Karpas-422 (cell line): ENCODE data around the gene DDIAS. TPM values are rescaled to one million over a fixed set of nuclear protein-coding genes. Genes with fewer than 3 reads are reported as not detected.

Experiments
- DNase-seq: peaks from one replicate; pipeline ENCODE4 v3.0.0-alpha.2; 2015
- H2AFZ ChIP-seq: fragments of 200-600 bp; sonication (generic); 2 replicates; pipeline ENCODE4 v1.6.1; 2014; ENCODE audit warnings: antibody characterized with exemption, low read length, mixed read lengths
- H3K27ac ChIP-seq: fragments of 200-600 bp; sonication (generic); 2 replicates; pipeline ENCODE4 v1.5.1; 2014; ENCODE audit warnings: mild to moderate bottlenecking, low read length, moderate library complexity
- H3K27me3 ChIP-seq: fragments of 200-600 bp; sonication (generic); 2 replicates; pipeline ENCODE4 v1.6.1; 2014; ENCODE audit warnings: low read length, mixed read lengths
- H3K36me3 ChIP-seq: fragments of 200-600 bp; sonication (generic); 2 replicates; pipeline ENCODE4 v1.6.1; 2014; ENCODE audit warnings: low read length, mixed read lengths; ENCODE audit not compliant: insufficient read depth
- H3K4me1 ChIP-seq: fragments of 200-600 bp; sonication (generic); 2 replicates; pipeline ENCODE4 v1.6.1; 2014; ENCODE audit warnings: mild to moderate bottlenecking, low read length, mixed read lengths
- H3K4me2 ChIP-seq: fragments of 200-600 bp; sonication (generic); 2 replicates; pipeline ENCODE4 v1.6.1; 2014; ENCODE audit warnings: low read length, low read depth, mild to moderate bottlenecking; ENCODE audit not compliant: poor library complexity, severe bottlenecking
- H3K4me3 ChIP-seq: fragments of 200-600 bp; sonication (generic); 2 replicates; pipeline ENCODE4 v1.5.1; 2014; ENCODE audit warnings: mild to moderate bottlenecking, antibody characterized with exemption, low read length, mixed read lengths
- H3K79me2 ChIP-seq: fragments of 200-600 bp; sonication (generic); 2 replicates; pipeline ENCODE4 v1.6.1; 2014; ENCODE audit warnings: mild to moderate bottlenecking, low read length, mixed read lengths
- H3K9ac ChIP-seq: fragments of 200-600 bp; sonication (generic); 2 replicates; pipeline ENCODE4 v1.6.0; 2014; ENCODE audit warnings: low read length
- H3K9me2 ChIP-seq: fragments of 200-600 bp; sonication (generic), shearing (Covaris generic); replicated peaks from 2 replicates; pipeline ENCODE4 v1.6.0; 2014; ENCODE audit warnings: mild to moderate bottlenecking, low read length, moderate library complexity; ENCODE audit not compliant: insufficient read depth
- H3K9me3 ChIP-seq: fragments of 300-700, 200-600 bp; sonication (generic); 2 replicates; pipeline ENCODE4 v1.6.1; 2014; ENCODE audit warnings: low read length, mixed read lengths
- H4K20me1 ChIP-seq: fragments of 200-600 bp; sonication (generic); 2 replicates; pipeline ENCODE4 v1.6.1; 2014; ENCODE audit warnings: mild to moderate bottlenecking, antibody characterized with exemption, low read length, low read depth; ENCODE audit not compliant: insufficient read depth
- total RNA-seq: library from RNA; depleted of rRNA; stranded (reverse); fragments of >200 nt; shearing (Covaris generic); gene quantifications from 2 replicates; pipeline ENCODE4 v1.2.3, GENCODE V29; 2014; ENCODE audit warnings: low replicate concordance

Gene DDIAS
- total RNA-seq, 1 experiment from 2014 or later = 26.8 TPM

- no peak for DNase-seq
- peaks cover 9% of the 10 kb centered on the region for H3K79me2 ChIP-seq
- H2AFZ ChIP-seq = no peak overlapping the region
- H3K27ac ChIP-seq = no peak overlapping the region
- no peaks in the 10 kb centered on the region for H3K9me2 ChIP-seq
- H3K36me3 ChIP-seq = no peaks in the 10 kb centered on the region; the same call in 1 of the 2 replicates
- peaks cover 41% of the 10 kb centered on the region for H3K4me1 ChIP-seq
- H3K4me3 ChIP-seq = no peak overlapping the region
- H3K9me3 ChIP-seq = no peaks in the 10 kb centered on the region
- no peak overlapping the region for H3K9ac ChIP-seq
- H3K27me3 ChIP-seq = no peaks in the 10 kb centered on the region
- H4K20me1 ChIP-seq = peaks cover 19% of the 10 kb centered on the region
- no peak overlapping the region for H3K4me2 ChIP-seq
Measured at GRCh38 chr11:82892611-82893169, 8.8 kb upstream of the DDIAS start.

DNA sequence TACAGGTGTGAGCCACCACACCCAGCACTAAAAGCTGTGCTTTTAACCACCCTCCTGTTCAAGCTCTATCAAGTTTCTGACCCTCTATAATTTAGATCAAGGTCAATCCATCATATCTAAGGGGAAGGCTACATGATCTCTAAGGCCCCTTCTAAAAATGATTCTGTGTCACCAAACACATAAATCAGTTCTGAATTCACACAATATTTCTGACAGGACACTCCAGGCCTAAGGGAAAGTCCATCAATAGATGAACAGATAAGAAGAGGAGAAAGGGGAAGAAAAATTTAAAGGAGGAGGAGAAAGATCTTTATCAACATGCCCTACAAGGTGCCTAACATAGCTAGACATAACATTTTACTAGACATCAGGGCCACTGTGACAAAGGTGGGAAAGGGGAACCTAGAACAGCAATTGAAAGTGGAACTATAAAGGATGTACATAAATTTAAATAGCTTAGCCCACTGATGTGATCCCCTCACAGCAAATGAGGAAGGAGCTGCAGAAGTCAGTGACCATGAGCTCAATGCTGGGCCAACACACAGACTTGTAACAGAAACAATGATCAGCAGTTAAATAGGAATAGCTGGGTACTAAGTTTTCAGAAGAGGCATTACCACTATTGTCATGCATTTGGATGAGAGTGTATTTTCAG is 6.0 kb upstream of the DDIAS start:
- H3K4me2 ChIP-seq = peak overlapping the region; percentile 22
- H2AFZ ChIP-seq = no peak overlapping the region
- no peaks in the 10 kb centered on the region for H3K9me2 ChIP-seq
- H3K4me3 ChIP-seq = peak overlapping the region; percentile 10; the same call in 1 of the 2 replicates
- H3K9me3 ChIP-seq = no peaks in the 10 kb centered on the region
- peaks cover 16% of the 10 kb centered on the region for H4K20me1 ChIP-seq
- DNase-seq = peak; percentile 87
- no peaks in the 10 kb centered on the region for H3K27me3 ChIP-seq
- peaks cover 47% of the 10 kb centered on the region for H3K4me1 ChIP-seq
- no peaks in the 10 kb centered on the region; the same call in 1 of the 2 replicates for H3K36me3 ChIP-seq
- H3K79me2 ChIP-seq = peaks cover 25% of the 10 kb centered on the region
- H3K9ac ChIP-seq = no peak overlapping the region
- H3K27ac ChIP-seq = peak overlapping the region; percentile 34

- no peaks in the 10 kb centered on the region for H3K9me3 ChIP-seq
- H2AFZ ChIP-seq = no peak overlapping the region
- no peak for DNase-seq
- peak overlapping the region; percentile 10; the same call in 1 of the 2 replicates for H3K4me3 ChIP-seq
- peak overlapping the region; percentile 22 for H3K4me2 ChIP-seq
- peak overlapping the region; percentile 34 for H3K27ac ChIP-seq
- no peaks in the 10 kb centered on the region for H3K27me3 ChIP-seq
- peaks cover 25% of the 10 kb centered on the region for H3K79me2 ChIP-seq
- H3K9me2 ChIP-seq = no peaks in the 10 kb centered on the region
- peaks cover 10% of the 10 kb centered on the region; the same call in 1 of the 2 replicates for H4K20me1 ChIP-seq
- H3K4me1 ChIP-seq = peaks cover 49% of the 10 kb centered on the region
- no peak overlapping the region for H3K9ac ChIP-seq
- H3K36me3 ChIP-seq = no peaks in the 10 kb centered on the region; the same call in 1 of the 2 replicates
Measured at GRCh38 chr11:82896183-82896582, 5.4 kb upstream of the DDIAS start.

DNA sequence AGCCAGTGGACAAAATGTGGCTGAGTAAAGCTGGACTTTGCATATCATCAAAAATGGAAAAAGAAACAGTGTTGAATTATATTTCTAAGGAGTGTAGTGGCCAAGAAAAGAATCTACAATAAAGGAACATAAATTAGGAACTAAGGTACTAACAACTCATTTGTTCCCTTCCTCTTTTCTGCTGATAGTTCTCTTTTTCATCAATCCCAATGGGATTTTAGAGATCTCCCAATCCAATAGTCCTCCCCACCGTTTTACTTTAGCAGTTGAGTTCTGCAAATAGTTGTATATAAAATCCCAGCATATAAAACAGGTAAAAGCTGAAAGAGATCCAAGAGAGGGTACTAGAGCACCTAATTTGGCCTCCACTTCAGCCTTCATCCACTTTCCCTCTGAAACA is 3.3 kb upstream of the DDIAS start:
- H3K4me1 ChIP-seq = peaks cover 58% of the 10 kb centered on the region

GRCh38 chr11:82899186-82899820 is 2.2 kb upstream of the DDIAS start:
- peak overlapping the region; percentile 79 for H3K4me3 ChIP-seq
- peaks cover 52% of the 10 kb centered on the region for H3K79me2 ChIP-seq
- peak; percentile 76 for DNase-seq
- H4K20me1 ChIP-seq = 0 out of 2 replicates have a peak, but pooled peaks cover 3% of the 10 kb centered on the region
- H3K36me3 ChIP-seq = no peaks in the 10 kb centered on the region; the same call in 1 of the 2 replicates
- no peaks in the 10 kb centered on the region for H3K9me2 ChIP-seq
- H3K27me3 ChIP-seq = no peaks in the 10 kb centered on the region
- no peaks in the 10 kb centered on the region for H3K9me3 ChIP-seq
- peak overlapping the region; percentile 59; the same call in 1 of the 2 replicates for H2AFZ ChIP-seq
- peak overlapping the region; percentile 75 for H3K9ac ChIP-seq
- peak overlapping the region; percentile 96 for H3K4me2 ChIP-seq
- H3K4me1 ChIP-seq = peaks cover 69% of the 10 kb centered on the region
- H3K27ac ChIP-seq = peak overlapping the region; percentile 65

More for the DNA sequence above, 3.3 kb upstream of the DDIAS start:
- no peak overlapping the region for H3K27ac ChIP-seq
- no peaks in the 10 kb centered on the region for H3K9me2 ChIP-seq
- no peaks in the 10 kb centered on the region for H3K9me3 ChIP-seq
- H3K36me3 ChIP-seq = no peaks in the 10 kb centered on the region; the same call in 1 of the 2 replicates
- peaks cover 42% of the 10 kb centered on the region for H3K79me2 ChIP-seq
- peak overlapping the region; percentile 28; the same call in 1 of the 2 replicates for H3K4me3 ChIP-seq
- H3K9ac ChIP-seq = 0 out of 2 replicates have a peak overlapping the region, but pooled peaks have one; percentile 10
- 0 out of 2 replicates have a peak, but pooled peaks cover 3% of the 10 kb centered on the region for H4K20me1 ChIP-seq
- peak overlapping the region; percentile 96 for H3K4me2 ChIP-seq
- H3K27me3 ChIP-seq = no peaks in the 10 kb centered on the region
- H2AFZ ChIP-seq = no peak overlapping the region
- DNase-seq = no peak

GRCh38 chr11:82899957-82900276 is 1.6 kb upstream of the DDIAS start:
- Histone ChIP-seq H4K20me1 (0 out of 2 replicates have a peak, but pooled peaks cover 3% of the 10 kb centered on the region), H3K9ac (peak overlapping the region; percentile 75), H2AFZ (peak overlapping the region; percentile 59), H3K4me2 (peak overlapping the region; percentile 96), H3K9me2 (no peaks in the 10 kb centered on the region), H3K4me3 (peak overlapping the region; percentile 79), H3K79me2 (peaks cover 58% of the 10 kb centered on the region), H3K9me3 (no peaks in the 10 kb centered on the region), H3K27me3 (no peaks in the 10 kb centered on the region), H3K27ac (peak overlapping the region; percentile 65), H3K4me1 (peaks cover 75% of the 10 kb centered on the region), H3K36me3 (no peaks in the 10 kb centered on the region; the same call in 1 of the 2 replicates)
- DNase-seq = no peak

- Histone ChIP-seq H3K4me3 (peak within 1 kb of the TSS; percentile 79), H2AFZ (peak within 1 kb of the TSS; percentile 59), H4K20me1 (0 out of 2 replicates have a peak, but pooled peaks cover 3% of the 10 kb centered on the region), H3K9me3 (no peaks in the 10 kb centered on the region), H3K36me3 (no peaks in the 10 kb centered on the region; the same call in 1 of the 2 replicates), H3K79me2 (peaks cover 63% of the 10 kb centered on the region), H3K4me1 (peaks cover 73% of the 10 kb centered on the region), H3K9me2 (no peaks in the 10 kb centered on the region), H3K9ac (peak within 1 kb of the TSS; percentile 75), H3K27ac (peak within 1 kb of the TSS; percentile 65), H3K4me2 (peak within 1 kb of the TSS; percentile 96), H3K27me3 (no peaks in the 10 kb centered on the region)
- peak; percentile 97 for DNase-seq
Measured at GRCh38 chr11:82900277-82901164, 1.0 kb upstream of the DDIAS start, which contains the start of gene PRCP. PRCP (minus strand) TSS chr11:82900430; CDS start chr11:82900402, 28 bp downstream.
